ENCODE measurements around the gene EP400. TPM values are rescaled to one million over a fixed set of nuclear protein-coding genes. Genes with fewer than 3 reads are reported as not detected.

The EP400 gene
- total and polyA plus RNA-seq, 2 of the 13 experiments (the other 11 are each of a cell fraction or from before 2014, with no cell fraction given), result 4.9 to 5.0 TPM

- no peak for TF ChIP-seq ZNF780A (CRISPR knock-in tag; IDR thresholded peaks at IDR 0.05)
- TF ChIP-seq, protein P1, sequence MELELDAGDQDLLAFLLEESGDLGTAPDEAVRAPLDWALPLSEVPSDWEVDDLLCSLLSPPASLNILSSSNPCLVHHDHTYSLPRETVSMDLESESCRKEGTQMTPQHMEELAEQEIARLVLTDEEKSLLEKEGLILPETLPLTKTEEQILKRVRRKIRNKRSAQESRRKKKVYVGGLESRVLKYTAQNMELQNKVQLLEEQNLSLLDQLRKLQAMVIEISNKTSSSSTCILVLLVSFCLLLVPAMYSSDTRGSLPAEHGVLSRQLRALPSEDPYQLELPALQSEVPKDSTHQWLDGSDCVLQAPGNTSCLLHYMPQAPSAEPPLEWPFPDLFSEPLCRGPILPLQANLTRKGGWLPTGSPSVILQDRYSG (CRISPR knock-in tag; IDR thresholded peaks at IDR 0.05), result no peak
- TF ChIP-seq HNRNPK (IDR thresholded peaks at IDR 0.05; ENCODE audit: low read depth, low read length, poor library complexity, severe bottlenecking), result peak; percentile 40
- TF ChIP-seq BHLHE40 (IDR thresholded peaks at IDR 0.05; ENCODE audit: low read length), result peak; percentile 99
- TF ChIP-seq FOXO1 (CRISPR knock-in tag; IDR thresholded peaks at IDR 0.05), result peak; percentile 22; the same call in 1 of the 2 replicates
- TF ChIP-seq, protein P2, sequence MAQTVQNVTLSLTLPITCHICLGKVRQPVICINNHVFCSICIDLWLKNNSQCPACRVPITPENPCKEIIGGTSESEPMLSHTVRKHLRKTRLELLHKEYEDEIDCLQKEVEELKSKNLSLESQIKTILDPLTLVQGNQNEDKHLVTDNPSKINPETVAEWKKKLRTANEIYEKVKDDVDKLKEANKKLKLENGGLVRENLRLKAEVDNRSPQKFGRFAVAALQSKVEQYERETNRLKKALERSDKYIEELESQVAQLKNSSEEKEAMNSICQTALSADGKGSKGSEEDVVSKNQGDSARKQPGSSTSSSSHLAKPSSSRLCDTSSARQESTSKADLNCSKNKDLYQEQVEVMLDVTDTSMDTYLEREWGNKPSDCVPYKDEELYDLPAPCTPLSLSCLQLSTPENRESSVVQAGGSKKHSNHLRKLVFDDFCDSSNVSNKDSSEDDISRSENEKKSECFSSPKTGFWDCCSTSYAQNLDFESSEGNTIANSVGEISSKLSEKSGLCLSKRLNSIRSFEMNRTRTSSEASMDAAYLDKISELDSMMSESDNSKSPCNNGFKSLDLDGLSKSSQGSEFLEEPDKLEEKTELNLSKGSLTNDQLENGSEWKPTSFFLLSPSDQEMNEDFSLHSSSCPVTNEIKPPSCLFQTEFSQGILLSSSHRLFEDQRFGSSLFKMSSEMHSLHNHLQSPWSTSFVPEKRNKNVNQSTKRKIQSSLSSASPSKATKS (CRISPR knock-in tag; IDR thresholded peaks at IDR 0.05), result peak; percentile 59; the same call in 1 of the 2 replicates
- TF ChIP-seq XRCC5 (optimal IDR thresholded peaks at IDR 0.05; ENCODE audit: low read length), result peak; percentile 44
- TF ChIP-seq MAFF (IDR thresholded peaks at IDR 0.05; ENCODE audit: low read depth, low read length), result no peak
- TF ChIP-seq ZNF703 (CRISPR knock-in tag; IDR thresholded peaks at IDR 0.05; ENCODE audit: borderline replicate concordance), result no peak; the same call in 1 of the 2 replicates
- 0 out of 2 replicates have a peak, but pooled peaks have one; percentile 69 for TF ChIP-seq ZNF232 (CRISPR knock-in tag; IDR thresholded peaks at IDR 0.05; ENCODE audit: borderline replicate concordance)
- TF ChIP-seq MEIS1 (CRISPR knock-in tag; IDR thresholded peaks at IDR 0.05; ENCODE audit: borderline replicate concordance), result 0 out of 2 replicates have a peak, but pooled peaks have one; percentile 52
- TF ChIP-seq ZNF142 (CRISPR knock-in tag; IDR thresholded peaks at IDR 0.05), result 0 out of 2 replicates have a peak, but pooled peaks have one; percentile 30
- no peak for TF ChIP-seq ADNP (CRISPR knock-in tag; IDR thresholded peaks at IDR 0.05)
- TF ChIP-seq RAD21 (CRISPR knock-in tag; IDR thresholded peaks at IDR 0.05), result peak; percentile 38
- TF ChIP-seq ZSCAN25 (CRISPR knock-in tag; IDR thresholded peaks at IDR 0.05), result no peak; the same call in 1 of the 2 replicates
- TF ChIP-seq ZNF33B (CRISPR knock-in tag; IDR thresholded peaks at IDR 0.05), result peak; percentile 48; the same call in 1 of the 2 replicates
- no peak for TF ChIP-seq ZNF547 (CRISPR knock-in tag; IDR thresholded peaks at IDR 0.05)
- TF ChIP-seq, protein P3, sequence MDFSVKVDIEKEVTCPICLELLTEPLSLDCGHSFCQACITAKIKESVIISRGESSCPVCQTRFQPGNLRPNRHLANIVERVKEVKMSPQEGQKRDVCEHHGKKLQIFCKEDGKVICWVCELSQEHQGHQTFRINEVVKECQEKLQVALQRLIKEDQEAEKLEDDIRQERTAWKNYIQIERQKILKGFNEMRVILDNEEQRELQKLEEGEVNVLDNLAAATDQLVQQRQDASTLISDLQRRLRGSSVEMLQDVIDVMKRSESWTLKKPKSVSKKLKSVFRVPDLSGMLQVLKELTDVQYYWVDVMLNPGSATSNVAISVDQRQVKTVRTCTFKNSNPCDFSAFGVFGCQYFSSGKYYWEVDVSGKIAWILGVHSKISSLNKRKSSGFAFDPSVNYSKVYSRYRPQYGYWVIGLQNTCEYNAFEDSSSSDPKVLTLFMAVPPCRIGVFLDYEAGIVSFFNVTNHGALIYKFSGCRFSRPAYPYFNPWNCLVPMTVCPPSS (IDR thresholded peaks at IDR 0.05), result no peak
- no peak for TF ChIP-seq HHEX (CRISPR knock-in tag; IDR thresholded peaks at IDR 0.05)
- no peak for TF ChIP-seq KLF6 (CRISPR knock-in tag; IDR thresholded peaks at IDR 0.05)
Observed at GRCh38 chr12:132084621-132085290, 135.0 kb downstream of the EP400 start (continued).
